DOHH2 (cell line): Measurements from ENCODE around the gene ANKRD23.

Source experiments
- EZH2phosphoT487 ChIP-seq: fragments of 200-600 bp; sonication (generic); IDR thresholded peaks from 2 replicates; pipeline ENCODE4 v1.6.1; 2017; ENCODE audit warnings: borderline replicate concordance, mild to moderate bottlenecking, antibody characterized with exemption, low read length, moderate library complexity, mixed read lengths
- TF ChIP-seq, protein P1 (sequence below): fragments of 200-600 bp; sonication (generic); IDR thresholded peaks from one replicate; pipeline ENCODE4 v1.5.1; 2014; ENCODE audit warnings: antibody characterized with exemption, mild to moderate bottlenecking, low read depth, low read length; ENCODE audit not compliant: poor library complexity, severe bottlenecking

DNA sequence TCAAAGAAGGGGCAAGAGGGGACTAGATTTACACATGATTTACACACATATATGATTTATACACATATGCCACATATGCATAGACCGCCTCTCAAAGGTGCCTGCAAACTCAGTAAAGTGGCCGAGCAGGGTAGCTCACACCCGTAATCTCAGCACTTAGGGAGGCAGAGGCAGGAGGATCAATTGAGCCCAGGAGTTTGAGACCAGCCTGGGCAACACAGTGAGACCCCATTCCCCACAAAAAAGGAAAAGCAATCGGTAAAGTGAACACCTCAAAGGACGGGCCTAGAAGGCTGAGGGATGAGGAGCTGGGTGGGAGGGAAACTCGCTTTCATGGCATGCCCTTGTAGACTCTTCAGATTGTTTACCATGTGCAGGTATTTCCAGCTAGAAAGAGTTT, 8.8 kb upstream of the ANKRD23 start:
- TF ChIP-seq, protein P1, sequence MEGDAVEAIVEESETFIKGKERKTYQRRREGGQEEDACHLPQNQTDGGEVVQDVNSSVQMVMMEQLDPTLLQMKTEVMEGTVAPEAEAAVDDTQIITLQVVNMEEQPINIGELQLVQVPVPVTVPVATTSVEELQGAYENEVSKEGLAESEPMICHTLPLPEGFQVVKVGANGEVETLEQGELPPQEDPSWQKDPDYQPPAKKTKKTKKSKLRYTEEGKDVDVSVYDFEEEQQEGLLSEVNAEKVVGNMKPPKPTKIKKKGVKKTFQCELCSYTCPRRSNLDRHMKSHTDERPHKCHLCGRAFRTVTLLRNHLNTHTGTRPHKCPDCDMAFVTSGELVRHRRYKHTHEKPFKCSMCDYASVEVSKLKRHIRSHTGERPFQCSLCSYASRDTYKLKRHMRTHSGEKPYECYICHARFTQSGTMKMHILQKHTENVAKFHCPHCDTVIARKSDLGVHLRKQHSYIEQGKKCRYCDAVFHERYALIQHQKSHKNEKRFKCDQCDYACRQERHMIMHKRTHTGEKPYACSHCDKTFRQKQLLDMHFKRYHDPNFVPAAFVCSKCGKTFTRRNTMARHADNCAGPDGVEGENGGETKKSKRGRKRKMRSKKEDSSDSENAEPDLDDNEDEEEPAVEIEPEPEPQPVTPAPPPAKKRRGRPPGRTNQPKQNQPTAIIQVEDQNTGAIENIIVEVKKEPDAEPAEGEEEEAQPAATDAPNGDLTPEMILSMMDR: no peak
- no peak for TF ChIP-seq EZH2phosphoT487
